ENCODE measurements around the gene GLIS1.

Gene GLIS1

GRCh38 chr1:53580739-53581475 lies 158.1 kb downstream of the GLIS1 start:
- DNase-seq (ENCODE audit: low read depth in 2 of 2): no peak

GRCh38 chr1:53580009-53580400 lies 159.0 kb downstream of the GLIS1 start:
- DNase-seq (ENCODE audit: low read depth in 2 of 2): no peak

DNA sequence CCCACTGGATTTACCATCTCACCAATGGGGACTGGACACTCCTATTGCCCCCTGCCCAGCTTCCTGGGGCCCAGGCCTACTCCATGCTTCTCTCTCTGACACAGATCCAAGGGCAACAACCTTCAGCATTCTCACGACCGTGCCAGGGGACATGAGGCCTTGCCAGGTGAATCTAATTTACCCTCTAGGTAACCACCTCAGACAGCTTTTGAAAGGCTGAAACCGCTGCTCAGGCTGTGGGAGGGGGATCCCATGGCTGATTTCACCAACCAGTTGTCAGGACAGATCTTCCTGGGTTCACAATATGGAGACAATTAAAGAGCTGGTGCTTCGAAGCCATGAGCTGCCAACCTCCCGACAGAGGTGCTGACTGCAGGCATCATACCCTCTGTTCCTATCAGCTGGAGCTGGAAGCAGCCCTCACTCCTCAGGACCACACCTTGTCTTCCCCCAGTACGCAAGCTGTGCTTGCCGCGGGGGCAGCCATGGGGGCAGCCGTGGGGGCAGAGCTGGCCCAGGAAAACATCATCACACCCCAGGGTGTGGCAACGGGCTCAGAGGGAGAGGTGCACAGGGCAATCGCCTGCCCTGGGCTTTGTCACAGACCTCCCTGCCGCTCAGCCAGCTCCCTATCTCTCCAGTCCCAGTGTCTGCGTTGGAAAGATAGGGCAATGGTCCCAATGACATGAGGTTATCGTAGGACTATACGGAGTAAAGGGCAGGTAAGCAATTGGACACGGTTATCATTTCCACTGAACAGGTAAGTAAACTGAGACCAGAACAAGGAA lies 159.5 kb downstream of the GLIS1 start:
- DNase-seq (ENCODE audit: low read depth in 2 of 2): no peak

- no peak for DNase-seq (ENCODE audit: low read depth in 2 of 2)
Observed at GRCh38 chr1:53578358-53578757, 160.6 kb downstream of the GLIS1 start.

DNA sequence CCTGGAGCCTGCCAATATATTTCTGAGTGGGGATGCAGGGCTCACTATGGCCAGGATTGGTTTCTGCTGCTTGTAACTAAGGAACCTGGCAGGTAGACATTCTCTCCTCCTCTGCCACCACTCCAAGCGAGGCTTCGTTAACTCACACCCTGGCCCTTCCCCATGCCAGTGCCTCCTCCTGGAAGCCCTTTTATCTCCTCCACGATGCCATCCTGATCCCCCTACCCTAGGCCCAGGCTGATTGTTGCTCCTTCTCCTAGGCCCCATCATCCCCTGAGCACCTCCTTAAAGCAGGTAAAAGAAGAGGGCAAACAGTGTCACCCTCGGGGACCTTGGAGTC lies 161.2 kb downstream of the GLIS1 start:
- no peak for DNase-seq (ENCODE audit: low read depth in 2 of 2)

DNA sequence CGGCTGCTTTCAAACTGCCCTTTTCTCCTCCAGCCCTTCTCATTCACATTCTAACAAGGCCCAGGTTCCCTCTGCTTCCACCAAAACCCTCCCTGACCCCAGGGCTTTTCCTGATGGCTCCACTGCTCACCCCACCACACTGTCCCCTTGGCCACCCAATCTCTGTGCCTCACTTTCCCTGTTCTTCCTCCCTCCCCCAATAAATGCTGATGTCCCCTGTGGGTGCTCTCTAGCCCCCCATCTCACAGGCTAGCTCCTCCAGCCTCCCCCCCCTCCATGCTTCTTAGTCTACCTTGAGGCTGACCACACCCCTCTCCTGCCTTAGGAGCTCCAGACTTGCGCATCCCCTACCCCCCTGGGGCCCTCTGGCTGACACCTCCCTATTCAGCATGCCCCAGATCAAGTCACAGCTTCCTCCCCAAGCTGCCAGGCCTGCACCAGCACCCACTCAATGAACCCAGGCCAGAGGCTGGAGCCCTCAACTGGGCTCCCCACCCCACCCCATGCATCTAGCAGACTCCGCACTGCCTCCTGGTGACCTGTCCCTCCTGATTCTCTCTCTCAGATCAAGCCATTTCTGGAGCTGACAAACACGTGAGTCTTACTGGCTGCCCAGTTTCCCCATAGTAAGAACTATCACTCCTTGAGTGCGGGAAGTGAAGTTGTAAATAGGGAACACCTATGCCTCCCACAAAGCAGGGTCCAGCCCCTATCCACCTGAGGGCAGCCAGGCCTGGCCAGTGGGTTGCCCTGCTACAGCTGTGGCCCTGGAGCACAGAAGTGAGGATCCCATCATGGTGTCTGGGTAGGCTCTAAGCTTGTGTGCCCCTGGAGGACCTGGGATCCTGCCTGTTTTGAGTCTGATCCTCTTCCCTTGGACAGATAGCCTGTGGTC lies 161.9 kb downstream of the GLIS1 start:
- no peak for DNase-seq (ENCODE audit: low read depth in 2 of 2)

DNA sequence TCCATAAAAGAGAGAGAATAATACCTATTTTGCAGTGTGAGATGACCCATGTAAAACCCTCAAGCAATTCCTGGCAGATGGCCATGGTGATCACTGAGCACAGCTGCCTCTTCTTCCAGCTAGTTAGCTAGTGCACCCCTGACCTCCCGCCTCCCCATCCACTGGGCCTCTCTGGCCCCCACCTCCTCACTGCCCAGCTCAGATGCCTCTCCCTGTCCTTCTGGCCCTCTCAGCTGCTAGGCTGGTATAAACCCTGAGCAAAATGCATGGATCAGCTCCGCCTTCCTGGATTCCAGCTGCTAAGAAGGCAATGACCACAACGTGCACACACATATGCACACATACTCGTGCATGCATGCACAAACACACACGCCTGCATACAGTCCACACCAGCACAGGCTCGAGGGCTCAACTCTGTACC lies 162.6 kb downstream of the GLIS1 start:
- no peak for DNase-seq (ENCODE audit: low read depth in 2 of 2)

DNA sequence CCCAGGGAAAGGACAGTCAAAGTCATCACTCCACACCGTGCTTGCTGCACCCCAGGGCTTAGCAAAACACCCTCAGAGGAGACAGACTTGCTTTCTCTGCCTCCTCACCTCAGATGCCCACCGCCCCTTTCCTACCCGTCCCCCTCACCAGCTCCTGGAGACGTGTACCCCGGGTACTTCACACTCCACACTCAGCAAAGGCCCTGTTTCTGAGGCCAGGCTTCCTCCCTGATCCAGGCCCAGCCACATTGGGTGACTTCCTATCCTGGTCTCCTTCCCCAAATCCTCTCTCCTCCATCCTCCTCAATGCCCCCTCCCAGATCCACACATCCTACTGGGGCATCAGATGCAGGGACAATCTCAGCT lies 163.0 kb downstream of the GLIS1 start:
- no peak for DNase-seq (ENCODE audit: low read depth in 2 of 2)

DNA sequence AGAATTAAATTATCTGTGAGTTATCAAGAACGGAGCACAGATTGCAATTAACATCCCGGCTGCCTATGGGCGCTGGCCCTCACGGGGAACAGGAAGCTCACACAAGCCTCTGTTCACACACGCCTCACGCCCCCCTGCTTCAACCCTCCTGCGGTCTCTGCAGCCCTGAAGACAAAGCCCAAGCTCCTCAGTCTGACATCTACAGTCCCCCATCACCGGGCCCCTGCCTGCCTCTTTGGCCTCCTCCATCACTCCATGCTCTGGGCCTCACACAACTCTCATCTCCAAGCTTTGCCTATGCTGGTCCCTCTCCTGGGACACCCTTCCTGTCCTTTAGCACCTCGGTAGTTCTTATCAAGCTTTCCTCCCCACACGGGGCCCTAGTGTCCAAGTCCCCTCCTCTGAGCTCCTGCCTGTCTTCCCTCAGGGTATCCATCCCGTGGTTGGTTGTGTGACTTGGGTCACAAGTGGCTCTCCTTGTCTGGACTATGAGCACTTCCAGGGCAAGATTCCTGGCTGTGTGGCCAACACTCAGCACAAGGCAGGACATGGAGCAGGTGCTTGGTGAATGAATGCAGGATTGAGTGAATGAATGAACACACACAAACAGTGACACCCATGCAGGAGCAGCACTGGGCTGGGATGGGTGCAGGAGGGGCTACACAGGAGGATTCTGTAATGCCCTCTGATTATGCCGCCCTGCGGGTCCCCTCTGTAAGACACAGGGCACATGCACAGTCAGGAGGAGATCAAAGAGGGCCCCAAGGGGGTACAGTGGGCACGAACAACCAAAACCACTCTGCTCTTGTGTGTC lies 163.6 kb downstream of the GLIS1 start:
- DNase-seq (ENCODE audit: low read depth in 2 of 2): no peak

DNA sequence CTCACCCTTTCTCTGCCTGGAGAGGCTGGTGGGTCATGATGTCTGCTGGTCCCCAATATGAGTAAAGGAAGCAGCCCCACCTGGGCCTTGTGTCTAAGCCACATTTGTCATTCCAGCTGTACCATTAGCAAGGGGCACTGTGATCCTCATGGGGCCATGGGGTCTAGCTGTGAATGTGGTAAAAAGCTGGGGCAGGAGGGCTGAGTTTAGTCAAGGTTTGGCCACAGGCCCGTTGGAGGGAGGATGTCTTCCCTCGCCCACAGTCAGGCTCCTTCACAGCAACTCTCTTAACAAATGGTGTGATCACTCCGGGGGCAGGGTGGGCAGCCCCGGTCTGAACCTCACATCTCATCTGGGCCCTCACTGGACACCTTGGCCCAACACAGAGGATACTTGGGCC lies 164.3 kb downstream of the GLIS1 start:
- DNase-seq (ENCODE audit: low read depth in 2 of 2): no peak

GRCh38 chr1:53573931-53574330 lies 165.0 kb downstream of the GLIS1 start:
- DNase-seq (ENCODE audit: low read depth in 2 of 2): no peak

DNA sequence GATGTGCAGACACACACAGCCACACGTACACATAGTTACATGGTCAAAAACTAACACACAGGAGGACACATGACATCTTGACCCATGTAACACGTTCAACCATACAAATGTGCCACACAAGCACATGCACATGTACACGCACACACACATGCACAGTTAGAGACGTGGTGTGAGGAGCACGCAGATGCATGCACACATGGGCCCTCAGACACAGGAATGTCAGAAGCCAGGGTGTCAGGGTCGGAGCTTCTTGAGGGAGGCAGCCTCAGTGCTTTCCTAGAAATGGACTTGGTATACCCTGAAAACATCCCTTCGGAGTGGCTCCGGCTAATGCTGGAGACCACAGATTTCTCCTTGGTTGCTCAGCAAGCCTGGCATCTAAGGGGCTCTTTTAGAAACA lies 165.4 kb downstream of the GLIS1 start:
- no peak for DNase-seq (ENCODE audit: low read depth in 2 of 2)

DNA sequence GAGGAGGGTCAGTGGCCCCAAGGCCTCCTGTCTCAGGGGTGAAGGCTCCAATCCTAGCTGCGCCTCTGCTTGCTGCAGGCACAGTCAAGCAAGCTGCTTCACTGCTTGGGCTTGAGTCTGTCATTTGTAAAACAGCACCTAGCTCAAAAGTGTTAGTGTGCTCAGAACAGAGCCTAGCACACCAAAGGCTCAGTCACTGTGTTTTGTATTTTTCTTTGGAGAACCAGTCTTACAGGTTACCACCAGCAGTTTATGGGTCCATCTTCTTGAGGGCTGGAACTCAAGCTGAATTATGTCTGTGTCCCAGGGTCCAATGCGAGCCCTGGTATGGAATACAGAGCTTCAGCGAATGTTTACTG lies 166.2 kb downstream of the GLIS1 start:
- DNase-seq (ENCODE audit: low read depth in 2 of 2): no peak

GRCh38 chr1:53572065-53572814 lies 166.7 kb downstream of the GLIS1 start:
- no peak for DNase-seq (ENCODE audit: low read depth in 2 of 2)

DNA sequence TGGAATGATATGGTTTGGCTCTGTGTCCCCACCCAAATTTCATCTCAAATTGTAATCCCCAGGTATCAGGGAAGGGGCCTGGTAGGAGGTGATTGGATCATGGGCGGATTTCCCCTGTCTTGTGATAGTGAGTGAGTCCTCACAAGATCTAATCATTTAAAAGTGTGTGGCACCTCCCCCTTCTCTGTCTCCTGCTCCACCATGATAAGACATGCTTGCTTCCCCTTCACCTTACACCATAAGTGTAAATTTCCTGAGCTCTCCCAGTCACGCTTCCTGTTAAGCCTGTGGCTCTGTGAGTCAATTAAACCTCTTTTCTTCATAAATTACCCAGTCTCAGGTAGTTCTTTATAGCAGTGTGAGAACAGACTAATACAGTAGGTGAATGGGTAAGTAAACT lies 170.4 kb downstream of the GLIS1 start:
- no peak for DNase-seq (ENCODE audit: low read depth in 2 of 2)

GRCh38 chr1:53567851-53568250 lies 171.1 kb downstream of the GLIS1 start:
- DNase-seq (ENCODE audit: low read depth in 2 of 2): no peak

GRCh38 chr1:53567450-53567849 lies 171.5 kb downstream of the GLIS1 start:
- no peak for DNase-seq (ENCODE audit: low read depth in 2 of 2)

- DNase-seq (ENCODE audit: low read depth in 2 of 2): no peak
Observed at GRCh38 chr1:53563611-53564010, 175.4 kb downstream of the GLIS1 start.

- no peak for DNase-seq (ENCODE audit: low read depth in 2 of 2)
Observed at GRCh38 chr1:53562981-53563379, 176.0 kb downstream of the GLIS1 start.

- peak; percentile 22 to 32 for DNase-seq (ENCODE audit: low read depth in 2 of 2)
Observed at GRCh38 chr1:53562291-53562980, 176.5 kb downstream of the GLIS1 start.
